T-cell (primary cell): ENCODE data around the gene PDE4B. TPM values are rescaled to one million over a fixed set of nuclear protein-coding genes. Genes with fewer than 3 reads are reported as not detected.

Experiments used
- ATAC-seq, 4 experiments: fragments of 200-7000 bp in 3 of 4; fragments of 150-1000 bp in 1 of 4; cut with Tn5 transposase; replicated peaks in 1 of 4; 1 replicate in 3 of 4; 2 replicates in 1 of 4; pipeline ENCODE4 v1.10.0; 2021; ENCODE audit warnings: moderate library complexity in 3 of 4, mild to moderate bottlenecking in 2 of 4, moderate number of reproducible peaks in 1 of 4
- CTCF ChIA-PET, 2 donors: fragments of 300-600 bp; sonication (Branson Sonifier 250); formaldehyde crosslinking; loops; one replicate each; lab custom pipeline; 2022; ENCODE audit warnings: antibody characterized with exemption in 2 of 2; lab: Charles Lee
- POLR2A ChIA-PET, 2 donors: fragments of 300-600 bp; sonication (Branson Sonifier 250); formaldehyde crosslinking; loops; one replicate each; lab custom pipeline; 2022; ENCODE audit warnings: antibody characterized with exemption in 2 of 2; lab: Charles Lee
- DNase-seq, 35 experiments: peaks; one replicate each; pipeline versions ENCODE4 v3.0.0 to v3.0.0-alpha.2; 2013 to 2023
- H3K27ac ChIP-seq: one replicate; pipeline ENCODE4 v1.5.1; 2013; ENCODE audit warnings: low read length
- H3K27me3 ChIP-seq, 2 experiments: replicated peaks in 1 of 2; 1 replicate in 1 of 2; 2 replicates in 1 of 2; pipeline versions ENCODE4 v1.6.1 to v1.7.0; 2013; ENCODE audit warnings: low read length in 1 of 2, mixed read lengths in 1 of 2; ENCODE audit not compliant: control insufficient read depth in 2 of 2, insufficient read depth in 2 of 2; ENCODE audit errors: extremely low read depth in 1 of 2
- H3K36me3 ChIP-seq, 2 donors: 1 replicate in 1 of 2; 2 replicates in 1 of 2; pipeline versions ENCODE4 v1.6.1 to v1.7.0; 2013; ENCODE audit warnings: low read length in 1 of 2; ENCODE audit not compliant: control insufficient read depth in 2 of 2, insufficient read depth in 1 of 2; ENCODE audit errors: extremely low read depth in 1 of 2
- H3K4me1 ChIP-seq, 2 experiments: 1 replicate in 1 of 2; 2 replicates in 1 of 2; pipeline versions ENCODE4 v1.6.1 to v1.7.0; 2013; ENCODE audit warnings: low read length in 2 of 2, mixed read lengths in 1 of 2; ENCODE audit not compliant: insufficient read depth in 2 of 2, control insufficient read depth in 1 of 2; ENCODE audit errors: extremely low read depth in 1 of 2
- H3K4me3 ChIP-seq, 2 donors: 1 replicate in 1 of 2; 2 replicates in 1 of 2; pipeline versions ENCODE4 v1.5.1 to v1.7.0; 2013; ENCODE audit warnings: mild to moderate bottlenecking in 2 of 2, low read length in 1 of 2, moderate library complexity in 1 of 2; ENCODE audit not compliant: control insufficient read depth in 1 of 2; ENCODE audit errors: extremely low read depth in 1 of 2
- H3K9me3 ChIP-seq: 2 replicates; pipeline ENCODE4 v1.7.0; 2013
- H3K27ac Mint-ChIP-seq, 2 donors: one replicate each; pipeline ENCODE4 v1.8.0; 2020 to 2021; ENCODE audit warnings: mild to moderate bottlenecking in 2 of 2, mixed read lengths in 2 of 2
- H3K27me3 Mint-ChIP-seq, 2 donors: one replicate each; pipeline ENCODE4 v1.8.0; 2021 to 2022; ENCODE audit warnings: mixed read lengths in 2 of 2
- H3K36me3 Mint-ChIP-seq: one replicate; pipeline ENCODE4 v1.8.0; 2021; ENCODE audit warnings: mixed read lengths
- H3K4me1 Mint-ChIP-seq, 3 donors: one replicate each; pipeline ENCODE4 v1.8.0; 2020 to 2022; ENCODE audit warnings: mixed read lengths in 3 of 3, mild to moderate bottlenecking in 1 of 3
- H3K4me3 Mint-ChIP-seq, 3 donors: one replicate each; pipeline ENCODE4 v1.8.0; 2020 to 2022; ENCODE audit warnings: mild to moderate bottlenecking in 3 of 3, mixed read lengths in 3 of 3, moderate library complexity in 3 of 3
- H3K9me3 Mint-ChIP-seq, 3 donors: one replicate each; pipeline ENCODE4 v1.8.0; 2020 to 2022; ENCODE audit warnings: mixed read lengths in 3 of 3
- WGBS: methylation state at CpG from one replicate; pipeline ENCODE4 v1.1.5; 2013; ENCODE audit warnings: missing lambda C conversion rate; ENCODE audit not compliant: insufficient coverage; 5-methylcytosine and 5-hydroxymethylcytosine counted together
- total RNA-seq, 35 experiments: library from RNA in 6 of 35; stranded (reverse) in 6 of 35; fragments of 120-200 nt in 1 of 35; gene quantifications; one replicate each; pipeline versions ENCODE4 v1.2.1 to v1.2.4 and lab custom pipeline; 2013 to 2026

PDE4B gene
- total RNA-seq, 5 donors from 2014 or later (not counting 1 experiment from before 2014, with no cell fraction given) = 46.3 to 103 (median 54.1) TPM

GRCh38 chr1:66025188-66025587 is 232.5 kb downstream of the PDE4B start:
- H3K27ac ChIP-seq = no peak overlapping the region
- Mint-ChIP-seq H3K4me3 (no peak overlapping the region), H3K27me3 (peaks cover 3 to 15% of the 10 kb centered on the region in 2 donors), H3K36me3 (no peaks in the 10 kb centered on the region), H3K4me1 (no peaks in the 10 kb centered on the region), H3K9me3 (peaks cover 5 to 11% (median 6%) of the 10 kb centered on the region in 3 donors), H3K27ac (no peak overlapping the region)
- peaks cover 0 to 2% of the 10 kb centered on the region in 2 experiments for H3K27me3 ChIP-seq
- ChIA-PET POLR2A (no interaction called here), CTCF (interaction anchor here in 1 of 2 donors (1.1 kb wide), 1 partner anchor 422 kb away, joined by 3 read pairs; no protein-coding TSS in a partner anchor)
- ATAC-seq (no peak), DNase-seq (no peak)
- no peaks in the 10 kb centered on the region for H3K4me1 ChIP-seq
- H3K9me3 ChIP-seq = no peaks in the 10 kb centered on the region
- no peaks in the 10 kb centered on the region for H3K36me3 ChIP-seq
- no peak overlapping the region for H3K4me3 ChIP-seq

DNA sequence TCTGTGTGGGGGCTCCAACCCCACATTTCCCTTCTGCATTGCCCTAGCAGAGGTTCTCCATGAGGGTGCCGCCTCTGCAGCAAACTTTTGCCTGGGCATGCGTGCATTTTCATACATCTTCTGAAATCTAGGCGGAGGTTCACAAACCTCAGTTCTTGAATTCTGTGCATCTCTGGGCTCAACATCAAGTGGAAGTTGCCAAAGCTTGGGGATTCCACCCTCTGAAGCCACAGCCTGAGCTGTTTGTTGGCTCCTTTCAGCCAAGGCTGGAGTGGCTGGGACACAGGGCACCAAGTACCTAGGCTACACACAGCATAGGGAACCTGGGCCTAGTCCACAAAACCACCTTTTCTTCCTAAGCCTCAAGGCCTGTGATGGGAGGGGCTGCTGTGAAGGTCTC is 235.3 kb downstream of the PDE4B start:
- H3K4me3 ChIP-seq = no peak overlapping the region
- H3K4me1 ChIP-seq = no peaks in the 10 kb centered on the region
- no peak overlapping the region for H3K27ac ChIP-seq
- H3K27me3 ChIP-seq = peaks cover 0 to 2% of the 10 kb centered on the region in 2 experiments
- ChIA-PET CTCF (no interaction called here), POLR2A (no interaction called here)
- DNase-seq (no peak), ATAC-seq (no peak)
- 94% methylated on average over 3 of the region's 3 CpGs for WGBS
- no peaks in the 10 kb centered on the region for H3K9me3 ChIP-seq
- H3K4me1 Mint-ChIP-seq = no peaks in the 10 kb centered on the region
- H3K36me3 ChIP-seq = no peaks in the 10 kb centered on the region
- no peak overlapping the region for H3K27ac Mint-ChIP-seq
- H3K4me3 Mint-ChIP-seq = no peak overlapping the region
- H3K9me3 Mint-ChIP-seq = peaks cover 11 to 17% (median 12%) of the 10 kb centered on the region in 3 donors
- H3K27me3 Mint-ChIP-seq = peaks cover 6 to 11% of the 10 kb centered on the region in 2 donors
- no peaks in the 10 kb centered on the region for H3K36me3 Mint-ChIP-seq

DNA sequence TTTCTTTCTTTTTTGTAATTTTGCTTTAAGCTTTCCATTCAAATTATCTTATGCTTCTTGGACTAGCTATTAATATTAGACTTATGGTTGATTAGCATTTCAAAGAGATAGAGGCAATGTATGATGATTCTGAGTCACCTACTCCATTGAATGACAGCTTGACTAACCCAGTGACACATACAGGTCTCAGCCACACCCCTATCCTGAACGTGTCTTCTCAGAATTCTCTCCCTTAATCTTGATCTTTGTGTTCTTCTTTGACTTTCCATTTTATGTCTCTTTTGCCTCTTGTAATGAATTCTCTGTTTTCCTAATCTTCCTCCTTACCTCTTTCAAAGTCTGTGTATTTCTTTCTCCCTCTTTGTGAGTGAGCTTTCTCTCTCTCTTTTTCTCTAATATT is 241.1 kb downstream of the PDE4B start:
- no peaks in the 10 kb centered on the region for H3K36me3 Mint-ChIP-seq
- 0% methylated on average over 1 of the region's 1 CpG for WGBS
- POLR2A ChIA-PET = interaction anchor here in 1 of 2 donors (0.6 kb wide), 1 partner anchor 27 kb away, joined by 4 read pairs; no protein-coding TSS in a partner anchor
- H3K27ac ChIP-seq = no peak overlapping the region
- H3K27ac Mint-ChIP-seq = no peak overlapping the region
- no peak overlapping the region for H3K4me3 Mint-ChIP-seq
- H3K9me3 ChIP-seq = no peaks in the 10 kb centered on the region
- no peak for DNase-seq
- H3K27me3 ChIP-seq = no peaks in the 10 kb centered on the region
- no peaks in the 10 kb centered on the region for H3K4me1 Mint-ChIP-seq
- no peak overlapping the region for H3K4me3 ChIP-seq
- H3K9me3 Mint-ChIP-seq = peaks cover 9 to 18% (median 11%) of the 10 kb centered on the region in 3 donors
- H3K27me3 Mint-ChIP-seq = peaks cover 19% of the 10 kb centered on the region in 2 donors
- CTCF ChIA-PET = interaction anchor here in 1 of 2 donors (0.6 kb wide), 2 partner anchors 69 to 80 kb away, joined by 4 to 6 read pairs; no protein-coding TSS in a partner anchor
- no peaks in the 10 kb centered on the region for H3K36me3 ChIP-seq
- no peaks in the 10 kb centered on the region for H3K4me1 ChIP-seq
- no peak for ATAC-seq

- H3K27me3 ChIP-seq = no peaks in the 10 kb centered on the region
- H3K36me3 ChIP-seq = no peaks in the 10 kb centered on the region
- ATAC-seq (no peak), DNase-seq (no peak)
- no peak overlapping the region for H3K4me3 ChIP-seq
- POLR2A ChIA-PET = no interaction called here
- no peaks in the 10 kb centered on the region for H3K9me3 ChIP-seq
- H3K27ac ChIP-seq = no peak overlapping the region
- Mint-ChIP-seq H3K27ac (no peak overlapping the region), H3K9me3 (peaks cover 0 to 4% (median under 1%) of the 10 kb centered on the region in 3 donors), H3K4me3 (no peak overlapping the region), H3K36me3 (no peaks in the 10 kb centered on the region), H3K4me1 (no peaks in the 10 kb centered on the region), H3K27me3 (peaks cover 21 to 24% of the 10 kb centered on the region in 2 donors)
- CTCF ChIA-PET = no interaction called here
- H3K4me1 ChIP-seq = no peaks in the 10 kb centered on the region
- no CpG with 5 or more reads among the region's 1 CpG for WGBS
Observed at GRCh38 chr1:66035616-66036245, 243.0 kb downstream of the PDE4B start.

DNA sequence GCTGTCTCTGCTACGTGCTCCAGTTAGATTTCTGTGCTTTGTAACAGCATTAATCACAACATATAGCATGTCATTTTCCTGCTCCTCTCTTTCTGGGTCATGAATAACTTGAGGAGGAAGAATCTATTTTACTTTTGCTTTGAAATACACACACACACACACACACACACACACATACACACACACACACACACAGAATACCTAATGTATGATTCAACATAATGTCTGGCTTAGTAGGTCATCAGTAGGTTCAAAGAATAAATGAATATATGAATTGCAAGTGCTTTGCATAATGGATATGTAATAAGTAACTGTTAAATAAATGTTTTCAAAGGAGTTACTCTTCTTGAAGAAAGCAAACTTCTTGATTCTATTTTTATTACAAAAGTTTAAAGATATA is 249.0 kb downstream of the PDE4B start:
- H3K27me3 Mint-ChIP-seq = peaks cover 12 to 14% of the 10 kb centered on the region in 2 donors

GRCh38 chr1:66043186-66043585 is 250.5 kb downstream of the PDE4B start:
- H3K27me3 ChIP-seq = no peaks in the 10 kb centered on the region
- no peaks in the 10 kb centered on the region for H3K4me1 ChIP-seq
- ChIA-PET POLR2A (no interaction called here), CTCF (no interaction called here)
- no CpG with 5 or more reads among the region's 1 CpG for WGBS
- Mint-ChIP-seq H3K4me1 (no peaks in the 10 kb centered on the region), H3K4me3 (no peak overlapping the region), H3K9me3 (peaks cover 0 to 4% (median 0%) of the 10 kb centered on the region in 3 donors), H3K27me3 (peaks cover 14 to 19% of the 10 kb centered on the region in 2 donors), H3K36me3 (no peaks in the 10 kb centered on the region), H3K27ac (no peak overlapping the region)
- no peaks in the 10 kb centered on the region for H3K36me3 ChIP-seq
- no peaks in the 10 kb centered on the region for H3K9me3 ChIP-seq
- no peak overlapping the region for H3K4me3 ChIP-seq
- no peak overlapping the region for H3K27ac ChIP-seq
- ATAC-seq = no peak
- no peak for DNase-seq

More for the DNA sequence above, 249.0 kb downstream of the PDE4B start:
- WGBS = no CpG with 5 or more reads among the region's 1 CpG
- Histone ChIP-seq H3K36me3 (no peaks in the 10 kb centered on the region), H3K9me3 (no peaks in the 10 kb centered on the region), H3K27ac (no peak overlapping the region), H3K27me3 (no peaks in the 10 kb centered on the region), H3K4me1 (no peaks in the 10 kb centered on the region), H3K4me3 (no peak overlapping the region)
- ATAC-seq (no peak), DNase-seq (no peak)
- no peak overlapping the region for H3K27ac Mint-ChIP-seq
- no peaks in the 10 kb centered on the region for H3K4me1 Mint-ChIP-seq
- peaks cover 0 to 4% (median 0%) of the 10 kb centered on the region in 3 donors for H3K9me3 Mint-ChIP-seq
- ChIA-PET CTCF (no interaction called here), POLR2A (interaction anchor here in 1 of 2 donors (0.7 kb wide), 1 partner anchor 511 kb away, joined by 3 read pairs; no protein-coding TSS in a partner anchor)
- no peaks in the 10 kb centered on the region for H3K36me3 Mint-ChIP-seq
- no peak overlapping the region for H3K4me3 Mint-ChIP-seq
